ENCODE results near the gene GMPS. TPM values are rescaled to one million over a fixed set of nuclear protein-coding genes. Genes with fewer than 3 reads are reported as not detected.
A peak's percentile ranks its signal among the peaks of the same experiment; 100 is the strongest.
"Not testable (repeated sequence)": the region's sequence is repeated elsewhere in the genome, so short reads cannot be mapped to it uniquely, and the experiment has no call there.

Gene GMPS
- total RNA-seq, 1 donor from 2014 or later: 56.4 TPM

- no peak for TF ChIP-seq CTCF (IDR thresholded peaks at IDR 0.05)
- no peak overlapping the region for H3K27ac Mint-ChIP-seq (ENCODE audit: unreplicated experiment)
- H3K9me3 Mint-ChIP-seq (ENCODE audit: low read depth): peaks cover 3% of the 10 kb centered on the region
- H3K4me3 Mint-ChIP-seq (ENCODE audit: unreplicated experiment): no peak overlapping the region
- peaks cover 16% of the 10 kb centered on the region for H3K4me1 Mint-ChIP-seq (ENCODE audit: low read depth)
- H3K36me3 Mint-ChIP-seq (ENCODE audit: low read depth): peaks cover 6% of the 10 kb centered on the region
- DNase-seq (ENCODE audit: low spot score): no peak
- H3K27me3 Mint-ChIP-seq (ENCODE audit: low read depth): no peaks in the 10 kb centered on the region
These were observed 87.0 kb downstream of the GMPS start for GRCh38 chr3:155957412-155957880.

- Mint-ChIP-seq H3K27ac (ENCODE audit: unreplicated experiment) (no peak overlapping the region), H3K9me3 (ENCODE audit: low read depth) (peaks cover 3% of the 10 kb centered on the region), H3K27me3 (ENCODE audit: low read depth) (no peaks in the 10 kb centered on the region), H3K36me3 (ENCODE audit: low read depth) (peaks cover 3% of the 10 kb centered on the region), H3K4me1 (ENCODE audit: low read depth) (peaks cover 24% of the 10 kb centered on the region), H3K4me3 (ENCODE audit: unreplicated experiment) (no peak overlapping the region)
- no peak for TF ChIP-seq CTCF (IDR thresholded peaks at IDR 0.05)
- no peak for DNase-seq (ENCODE audit: low spot score)
These were observed 88.2 kb downstream of the GMPS start for GRCh38 chr3:155958676-155959075.

- Mint-ChIP-seq H3K4me3 (ENCODE audit: unreplicated experiment) (no peak overlapping the region), H3K4me1 (ENCODE audit: low read depth) (peaks cover 34% of the 10 kb centered on the region), H3K27ac (ENCODE audit: unreplicated experiment) (peak overlapping the region; percentile 88), H3K9me3 (ENCODE audit: low read depth) (peaks cover 3% of the 10 kb centered on the region), H3K27me3 (ENCODE audit: low read depth) (no peaks in the 10 kb centered on the region), H3K36me3 (ENCODE audit: low read depth) (peaks cover 3% of the 10 kb centered on the region)
- no peak for TF ChIP-seq CTCF (IDR thresholded peaks at IDR 0.05)
- DNase-seq (ENCODE audit: low spot score): no peak
These were observed 89.6 kb downstream of the GMPS start for GRCh38 chr3:155960060-155960459.

GRCh38 chr3:155961044-155961443, 90.6 kb downstream of the GMPS start:
- H3K36me3 Mint-ChIP-seq (ENCODE audit: low read depth); H3K9me3 Mint-ChIP-seq (ENCODE audit: low read depth); H3K27me3 Mint-ChIP-seq (ENCODE audit: low read depth); DNase-seq (ENCODE audit: low spot score); H3K27ac Mint-ChIP-seq (ENCODE audit: unreplicated experiment); H3K4me3 Mint-ChIP-seq (ENCODE audit: unreplicated experiment): not testable (repeated sequence)
- H3K4me1 Mint-ChIP-seq (ENCODE audit: low read depth): peaks cover 34% of the 10 kb centered on the region

GRCh38 chr3:155963570-155963969, 93.1 kb downstream of the GMPS start:
- Mint-ChIP-seq H3K36me3 (ENCODE audit: low read depth) (peaks cover 3% of the 10 kb centered on the region), H3K9me3 (ENCODE audit: low read depth) (peaks cover 6% of the 10 kb centered on the region), H3K4me3 (ENCODE audit: unreplicated experiment) (no peak overlapping the region), H3K27me3 (ENCODE audit: low read depth) (no peaks in the 10 kb centered on the region), H3K4me1 (ENCODE audit: low read depth) (peaks cover 34% of the 10 kb centered on the region), H3K27ac (ENCODE audit: unreplicated experiment) (peak overlapping the region; percentile 89)
- TF ChIP-seq CTCF (IDR thresholded peaks at IDR 0.05): no peak
- DNase-seq (ENCODE audit: low spot score): no peak

- H3K27me3 Mint-ChIP-seq (ENCODE audit: low read depth): no peaks in the 10 kb centered on the region
- H3K27ac Mint-ChIP-seq (ENCODE audit: unreplicated experiment): no peak overlapping the region
- no peaks in the 10 kb centered on the region for H3K4me1 Mint-ChIP-seq (ENCODE audit: low read depth)
- no peak for DNase-seq (ENCODE audit: low spot score)
- H3K36me3 Mint-ChIP-seq (ENCODE audit: low read depth): peaks cover 3% of the 10 kb centered on the region
- peaks cover 13% of the 10 kb centered on the region for H3K9me3 Mint-ChIP-seq (ENCODE audit: low read depth)
- H3K4me3 Mint-ChIP-seq (ENCODE audit: unreplicated experiment): no peak overlapping the region
- TF ChIP-seq CTCF (IDR thresholded peaks at IDR 0.05): no peak
These were observed 99.9 kb downstream of the GMPS start for GRCh38 chr3:155970398-155970797.
